GF-D8 (cell line): Measurements from ENCODE around the gene CRMP1.

Experiments
- DNase-seq: peaks from one replicate; lab custom pipeline; 2025; lab: John Stamatoyannopoulos, UW

CRMP1 gene

DNA sequence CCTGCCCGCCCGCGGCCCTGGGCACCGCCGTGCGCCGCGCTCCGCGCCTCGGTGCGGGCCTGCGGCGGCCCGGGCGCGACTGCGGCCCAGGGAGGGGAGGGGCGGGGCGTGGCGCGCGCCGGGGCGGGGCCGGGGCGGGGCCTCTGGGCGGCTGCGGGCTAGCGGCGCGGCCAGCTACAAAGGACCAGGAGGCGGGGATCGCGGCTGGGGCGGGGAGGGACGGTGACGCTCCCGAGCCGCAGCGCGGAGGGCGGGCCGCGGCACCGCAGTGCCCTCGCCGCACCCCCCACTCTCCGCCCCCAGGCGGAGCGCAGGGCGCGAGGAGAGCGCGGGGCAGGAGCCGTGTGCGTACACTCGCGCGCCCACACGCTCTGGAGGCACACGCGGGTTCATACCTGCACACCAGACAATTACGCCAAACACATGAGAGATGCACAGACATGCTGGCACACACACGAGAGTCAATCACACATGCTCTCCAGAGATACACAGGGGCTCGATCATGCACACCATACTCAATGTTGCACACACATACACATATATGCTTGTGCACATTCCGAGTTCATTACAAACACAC is at the start of gene CRMP1:
TSS of gene CRMP1 (minus strand) at position 83 of the 577 bp plus-strand sequence. CDS start 117 bp downstream, outside the sequence.
- no peak for DNase-seq

GRCh38 chr4:5941601-5942000 is 48.7 kb upstream of the CRMP1 start:
- no peak for DNase-seq

DNA sequence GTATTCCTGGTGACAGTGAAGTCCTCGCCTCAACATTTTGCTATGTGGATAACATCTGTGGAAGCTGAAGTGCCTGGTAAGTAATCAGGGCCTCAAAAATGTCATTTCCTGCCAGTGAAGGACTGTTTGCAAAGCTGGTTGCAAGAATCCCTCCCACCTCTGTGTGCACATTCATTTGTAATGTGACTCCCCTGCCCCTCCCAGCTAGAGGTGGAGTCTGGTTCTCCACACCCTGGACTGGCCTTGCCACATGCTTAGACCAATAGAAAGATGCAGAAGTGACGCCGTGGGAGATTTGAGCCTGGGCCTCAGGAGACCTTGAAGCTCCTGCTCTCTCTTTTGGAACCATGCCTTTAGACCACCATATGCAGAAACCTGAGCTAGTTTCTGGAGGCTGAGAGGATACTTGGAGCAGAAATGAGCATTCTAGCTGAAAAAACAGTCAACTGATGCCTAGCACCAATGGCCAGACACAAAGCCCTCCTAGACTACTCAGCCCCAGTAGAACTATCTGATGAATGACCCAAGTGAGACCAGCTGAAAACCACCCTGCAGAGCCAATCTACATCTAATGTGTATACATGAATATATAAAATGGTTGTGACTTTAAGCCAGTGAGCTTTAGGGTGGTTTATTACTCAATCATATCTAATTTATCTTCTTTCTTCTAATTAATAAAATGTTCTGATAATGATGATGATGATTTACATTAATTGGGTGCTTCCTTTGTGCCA is 47.8 kb upstream of the CRMP1 start:
- no peak for DNase-seq

GRCh38 chr4:5933996-5934831 is 41.3 kb upstream of the CRMP1 start:
- DNase-seq, result no peak

DNA sequence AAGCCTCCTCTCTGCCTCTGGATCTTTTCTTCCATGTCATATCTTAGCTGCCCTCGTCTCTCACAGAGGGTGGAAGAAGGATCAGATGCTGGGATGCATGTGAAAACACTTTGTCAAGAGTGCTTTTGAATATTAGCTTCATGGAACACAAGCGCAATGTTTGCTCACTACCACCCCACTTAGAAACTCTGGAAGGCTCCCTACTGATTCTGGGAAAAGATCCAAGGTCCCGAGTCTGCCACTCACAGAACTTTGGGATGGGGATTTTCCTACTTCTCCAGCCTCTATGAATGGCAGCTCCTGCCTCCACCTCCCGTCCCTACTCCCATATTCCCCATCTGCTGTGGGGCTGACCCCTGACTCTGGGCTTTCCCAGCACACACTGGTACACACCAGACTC is 40.2 kb upstream of the CRMP1 start:
- DNase-seq, result no peak

GRCh38 chr4:5932035-5932568 is 39.2 kb upstream of the CRMP1 start:
- DNase-seq, result no peak

- DNase-seq, result no peak
These were observed 38.6 kb upstream of the CRMP1 start for GRCh38 chr4:5931526-5931925.

- no peak for DNase-seq
These were observed 38.0 kb upstream of the CRMP1 start for GRCh38 chr4:5930876-5931275.

DNA sequence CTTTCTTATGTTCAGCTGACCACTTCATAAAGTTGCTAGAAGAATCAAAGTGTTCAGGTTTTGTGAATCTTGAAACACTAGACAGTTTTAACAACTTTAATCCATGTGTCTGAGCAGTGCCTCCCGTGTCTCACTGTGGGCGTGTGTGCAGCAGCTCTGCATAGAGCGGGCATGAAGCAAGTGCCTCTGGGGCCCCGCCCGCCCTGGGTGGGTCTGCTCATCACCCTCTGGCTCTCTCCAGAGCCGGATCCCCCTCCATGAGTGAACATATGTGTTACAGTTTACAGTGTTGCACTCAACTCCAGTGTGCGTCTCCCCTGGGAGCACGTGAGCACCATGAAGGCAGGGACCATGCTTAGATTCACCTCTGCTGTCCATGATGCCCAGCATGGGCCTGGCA is 37.6 kb upstream of the CRMP1 start:
- no peak for DNase-seq

DNA sequence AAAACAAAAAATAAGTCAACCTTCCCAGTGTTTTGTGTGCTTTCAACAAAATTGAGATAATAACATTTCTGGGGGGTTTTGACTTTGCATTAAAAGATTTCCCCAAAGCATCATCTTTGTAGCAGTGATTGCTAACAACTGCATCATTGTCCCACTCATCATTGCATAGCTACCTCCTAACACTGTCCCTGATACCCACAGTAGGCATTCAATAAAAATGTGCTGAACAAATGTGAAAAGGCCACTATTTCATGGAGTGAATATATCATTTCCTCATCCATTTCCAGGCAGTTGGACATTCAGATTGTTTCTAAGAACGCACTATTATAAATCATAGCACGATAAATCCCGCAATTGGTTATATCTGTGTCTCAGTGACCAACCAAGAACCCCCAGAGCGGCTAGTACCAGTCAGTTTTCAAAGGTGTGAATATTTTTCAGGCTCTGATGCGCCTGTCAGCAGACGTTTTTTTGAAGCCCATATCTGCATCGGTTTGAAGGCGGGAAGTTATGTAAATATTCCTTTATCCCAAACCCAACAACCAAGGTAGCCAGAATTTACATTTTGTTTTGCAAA is 36.0 kb upstream of the CRMP1 start:
- DNase-seq, result no peak

GRCh38 chr4:5928274-5928673 is 35.4 kb upstream of the CRMP1 start:
- no peak for DNase-seq

DNA sequence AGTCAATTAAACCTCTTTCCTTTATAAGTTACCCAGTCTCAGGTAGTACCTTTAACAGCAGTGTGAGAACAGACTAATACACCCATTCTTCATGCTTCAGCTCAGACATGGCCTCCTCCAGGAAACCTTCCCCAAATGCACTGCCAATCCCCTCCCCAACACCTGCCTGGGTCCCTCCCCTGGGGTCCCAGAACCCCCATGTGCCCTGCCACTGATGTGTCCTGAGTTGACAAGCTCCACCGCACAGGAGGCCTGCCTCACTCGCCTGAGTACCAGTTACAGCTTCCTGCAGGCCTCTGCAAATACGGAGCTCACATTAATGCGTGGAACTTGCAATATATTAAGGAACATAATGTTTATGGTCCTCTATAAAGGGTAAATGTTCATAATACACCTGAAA is 34.9 kb upstream of the CRMP1 start:
- no peak for DNase-seq

DNA sequence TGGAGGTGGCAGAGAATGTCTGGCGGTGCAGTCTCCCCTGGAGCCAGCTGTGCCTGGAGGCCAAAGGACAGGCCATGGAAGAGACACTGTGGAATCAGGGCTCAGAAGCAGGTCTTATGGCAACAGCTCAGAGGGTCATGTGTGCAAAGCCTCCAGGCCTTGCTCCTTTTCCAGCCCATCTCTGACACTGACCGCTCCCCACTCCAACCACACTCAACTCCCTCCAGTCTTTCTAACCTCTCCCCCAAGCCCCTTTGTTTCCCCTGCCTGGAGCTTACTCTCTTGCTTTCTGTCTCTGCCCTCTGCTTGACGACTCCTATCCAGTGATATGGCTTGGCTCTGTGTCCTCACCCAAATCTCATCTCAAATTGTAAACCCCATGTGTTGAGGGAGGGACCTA is 34.2 kb upstream of the CRMP1 start:
- DNase-seq, result no peak

GRCh38 chr4:5926598-5926997 is 33.7 kb upstream of the CRMP1 start:
- DNase-seq, result no peak

DNA sequence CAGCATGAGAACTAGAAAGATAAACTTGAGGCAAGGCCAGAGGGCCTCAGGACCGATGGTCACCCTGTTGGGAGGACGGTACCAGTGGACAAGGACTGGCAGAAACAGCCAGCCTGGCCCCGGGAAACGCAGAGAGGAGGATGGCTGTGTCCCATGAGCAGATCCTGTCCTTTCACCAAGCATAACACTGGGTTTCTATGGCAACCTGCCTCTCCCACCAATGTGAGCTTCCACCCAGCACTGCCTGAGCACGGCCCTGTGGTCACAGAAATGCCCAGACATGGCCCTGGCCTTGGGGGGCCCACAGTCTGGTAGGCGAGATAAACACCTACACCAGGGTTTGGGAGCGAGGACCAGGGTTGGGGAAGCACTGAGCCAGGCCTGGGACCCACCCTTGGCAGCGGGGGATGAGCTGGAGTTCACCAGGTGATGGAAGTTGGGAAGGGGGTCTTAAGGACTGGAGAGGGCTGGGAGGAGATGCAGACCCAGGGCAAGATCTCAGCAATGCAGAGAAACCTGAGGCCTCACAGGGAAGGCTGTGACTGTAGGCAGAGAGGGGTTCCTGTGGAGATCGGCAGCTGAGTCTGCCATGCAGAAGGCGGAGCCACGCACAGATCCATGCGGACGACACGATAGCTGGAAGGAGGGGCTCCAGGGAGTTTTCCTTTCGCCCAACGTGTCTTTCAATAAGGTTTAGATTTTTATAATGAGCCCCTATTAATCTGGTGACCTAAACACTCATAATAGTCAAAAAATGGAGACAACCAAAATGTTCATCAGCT is 32.7 kb upstream of the CRMP1 start:
- DNase-seq, result no peak

DNA sequence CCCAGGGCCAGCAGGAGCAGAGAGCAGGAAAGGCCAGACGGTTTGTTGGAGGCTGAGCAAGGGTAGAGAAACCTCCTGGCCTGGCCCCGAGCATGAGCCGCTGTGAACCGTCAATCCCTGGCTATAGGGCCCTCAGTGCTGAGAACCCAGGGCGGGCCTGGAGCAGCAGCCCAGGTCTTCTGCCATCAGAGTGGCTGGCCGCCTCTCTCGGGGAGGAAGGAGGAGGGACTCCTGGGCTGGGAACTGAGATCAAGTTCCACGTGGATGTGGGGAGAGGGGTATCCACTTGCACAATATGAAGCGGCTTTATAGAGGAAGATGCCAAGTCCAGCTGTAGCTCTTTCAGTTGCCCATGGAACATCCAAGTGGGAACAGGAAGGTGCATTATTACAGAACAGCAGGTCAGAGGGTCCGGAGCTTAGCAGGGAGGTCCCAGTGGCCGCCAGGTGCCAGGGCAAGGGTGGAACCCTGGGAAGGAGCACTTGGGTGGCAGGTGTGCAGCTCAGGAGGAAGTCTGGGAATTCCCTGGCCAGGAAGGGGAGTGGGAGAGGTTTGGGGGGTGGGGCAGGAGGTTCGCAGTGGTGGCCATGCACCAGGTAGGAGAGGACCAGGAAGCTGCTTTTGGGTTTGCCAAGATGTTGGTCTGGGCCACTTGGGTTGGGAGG is 31.7 kb upstream of the CRMP1 start:
- no peak for DNase-seq

DNA sequence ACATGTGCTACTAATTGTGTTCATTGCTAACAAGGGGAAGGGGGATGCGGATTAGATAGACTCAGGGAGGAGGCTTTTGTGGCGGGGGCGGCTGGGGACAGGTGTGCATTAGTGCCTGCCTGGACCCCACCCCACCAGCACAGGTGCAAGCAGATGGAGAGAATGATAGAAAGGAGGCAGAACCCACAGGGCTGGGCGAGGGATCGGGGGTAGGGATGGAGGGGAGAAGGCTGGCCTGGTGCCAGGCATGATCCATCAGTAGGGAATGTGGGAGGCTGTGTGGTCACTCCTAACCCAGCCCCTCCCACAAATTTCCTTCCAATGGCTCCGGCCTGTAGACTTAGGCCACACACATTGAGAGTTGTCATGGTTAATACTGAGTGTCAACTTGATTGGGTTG is 30.5 kb upstream of the CRMP1 start:
- no peak for DNase-seq

- no peak for DNase-seq
These were observed 29.7 kb upstream of the CRMP1 start for GRCh38 chr4:5922556-5922955.

GRCh38 chr4:5921981-5922380 is 29.1 kb upstream of the CRMP1 start:
- no peak for DNase-seq

DNA sequence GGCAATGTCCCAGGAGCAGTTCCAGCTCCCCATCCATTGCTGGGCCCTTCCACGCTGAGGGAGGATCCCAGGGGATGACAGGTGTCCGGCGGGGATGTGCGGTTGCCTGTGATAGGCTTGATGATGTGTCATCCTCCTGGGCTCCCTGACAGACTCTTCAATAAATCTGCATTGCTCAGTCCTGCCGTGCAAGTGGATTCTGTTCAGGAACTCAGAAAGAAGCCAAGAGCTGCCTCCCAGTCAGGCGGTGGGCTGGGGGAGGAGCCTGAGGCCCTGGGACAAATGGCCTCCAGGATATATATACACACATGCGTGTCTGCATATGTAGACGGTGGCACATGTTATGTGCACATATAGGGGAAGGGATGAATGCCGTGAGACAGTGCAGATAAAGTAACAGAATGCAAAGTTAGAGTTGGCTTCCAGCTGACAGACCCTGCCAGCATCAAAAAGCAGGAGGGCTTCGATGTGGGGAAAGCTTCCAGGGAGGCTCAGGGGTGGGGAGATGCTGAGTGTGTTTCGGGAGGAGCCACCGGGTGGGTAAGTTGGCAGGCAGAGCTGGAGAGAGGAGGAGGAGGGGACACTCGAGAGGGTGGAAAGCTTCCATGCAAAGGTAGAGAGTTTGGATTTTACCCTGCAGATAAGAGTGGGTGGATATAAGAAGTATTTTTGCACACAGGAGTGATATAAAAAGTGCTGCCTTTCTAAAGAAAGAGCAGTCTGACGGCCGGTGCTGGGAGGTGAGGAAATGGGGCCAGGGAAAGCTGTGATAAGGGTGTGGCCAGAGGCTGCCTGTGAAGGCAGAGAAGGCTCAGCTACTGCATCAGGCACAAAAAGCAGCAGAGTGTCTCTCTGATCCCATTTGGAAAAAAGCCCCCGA is 28.5 kb upstream of the CRMP1 start:
- DNase-seq, result no peak
